ENCODE measurements around the gene RAD51C. TPM values are rescaled to one million over a fixed set of nuclear protein-coding genes. Genes with fewer than 3 reads are reported as not detected.

RAD51C gene
- total and polyA plus RNA-seq, 10 of the 15 experiments (the other 5 are each of a cell fraction or from before 2014, with no cell fraction given), result 59.6 to 267 (median 106) TPM

DNA sequence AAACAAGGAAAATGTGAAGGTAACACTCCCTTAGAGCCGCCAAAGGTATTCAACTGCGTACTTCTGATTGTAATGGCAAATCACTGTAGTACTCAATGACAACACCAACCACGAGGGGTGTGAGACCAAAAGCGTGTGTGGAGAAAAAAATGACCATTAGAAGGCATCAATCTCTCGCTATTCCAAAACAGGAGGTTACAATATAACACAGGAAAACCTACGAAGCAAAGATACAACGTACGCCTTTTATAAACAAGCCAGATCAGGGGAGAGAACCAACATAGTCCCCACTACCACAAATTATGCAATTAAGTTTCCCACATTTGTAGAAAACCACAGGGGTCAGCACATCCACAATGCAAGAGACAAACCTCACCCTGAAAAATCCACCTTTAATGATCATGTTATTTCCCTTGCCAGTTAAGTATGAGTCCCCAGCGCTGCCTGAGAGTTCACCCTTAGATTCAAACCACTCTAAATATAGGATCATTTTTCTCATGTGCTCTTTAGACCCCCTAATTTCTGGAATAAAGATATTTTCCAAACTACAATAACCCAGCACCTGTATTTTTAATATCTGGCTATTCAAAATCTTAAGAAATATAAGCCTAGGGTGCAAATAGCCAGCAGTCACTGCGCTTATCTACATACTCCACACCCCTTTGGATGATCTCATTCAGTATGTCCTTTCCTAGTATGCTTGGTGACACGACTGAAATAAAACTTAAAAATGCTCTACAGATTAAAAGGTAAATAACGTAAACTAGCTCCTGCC is 13.0 kb upstream of the RAD51C start (continued):
- TF ChIP-seq, protein P1, sequence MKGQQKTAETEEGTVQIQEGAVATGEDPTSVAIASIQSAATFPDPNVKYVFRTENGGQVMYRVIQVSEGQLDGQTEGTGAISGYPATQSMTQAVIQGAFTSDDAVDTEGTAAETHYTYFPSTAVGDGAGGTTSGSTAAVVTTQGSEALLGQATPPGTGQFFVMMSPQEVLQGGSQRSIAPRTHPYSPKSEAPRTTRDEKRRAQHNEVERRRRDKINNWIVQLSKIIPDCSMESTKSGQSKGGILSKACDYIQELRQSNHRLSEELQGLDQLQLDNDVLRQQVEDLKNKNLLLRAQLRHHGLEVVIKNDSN (IDR thresholded peaks at IDR 0.05; ENCODE audit: borderline replicate concordance, extremely low read length, insufficient read depth, low read depth, low read length), result no peak
- TF ChIP-seq ESRRA (IDR thresholded peaks at IDR 0.05; ENCODE audit: low read length), result peak; percentile 89
- peak; percentile 94 for TF ChIP-seq POLR2A (IDR thresholded peaks at IDR 0.05; ENCODE audit: low read depth, low read length)
- peak; percentile 66 to 91; a peak in 2 of 4 replicates for TF ChIP-seq ETV6 (conservative IDR thresholded peaks at IDR 0.05 in 1 of 2, IDR thresholded peaks at IDR 0.05 in 1 of 2; ENCODE audit: borderline replicate concordance in 1 of 2, low read depth in 1 of 2)
- peak; percentile 82 for TF ChIP-seq IKZF1 (conservative IDR thresholded peaks at IDR 0.05)
- peak; percentile 94 for TF ChIP-seq PAX5 (IDR thresholded peaks at IDR 0.05; ENCODE audit: borderline replicate concordance, low read depth, low read length)
- TF ChIP-seq CREM (IDR thresholded peaks at IDR 0.05; ENCODE audit: low read depth), result peak; percentile 99
- TF ChIP-seq FOS (IDR thresholded peaks at IDR 0.05; ENCODE audit: borderline replicate concordance, extremely low read depth, insufficient read length), result no peak
- TF ChIP-seq, protein P2, sequence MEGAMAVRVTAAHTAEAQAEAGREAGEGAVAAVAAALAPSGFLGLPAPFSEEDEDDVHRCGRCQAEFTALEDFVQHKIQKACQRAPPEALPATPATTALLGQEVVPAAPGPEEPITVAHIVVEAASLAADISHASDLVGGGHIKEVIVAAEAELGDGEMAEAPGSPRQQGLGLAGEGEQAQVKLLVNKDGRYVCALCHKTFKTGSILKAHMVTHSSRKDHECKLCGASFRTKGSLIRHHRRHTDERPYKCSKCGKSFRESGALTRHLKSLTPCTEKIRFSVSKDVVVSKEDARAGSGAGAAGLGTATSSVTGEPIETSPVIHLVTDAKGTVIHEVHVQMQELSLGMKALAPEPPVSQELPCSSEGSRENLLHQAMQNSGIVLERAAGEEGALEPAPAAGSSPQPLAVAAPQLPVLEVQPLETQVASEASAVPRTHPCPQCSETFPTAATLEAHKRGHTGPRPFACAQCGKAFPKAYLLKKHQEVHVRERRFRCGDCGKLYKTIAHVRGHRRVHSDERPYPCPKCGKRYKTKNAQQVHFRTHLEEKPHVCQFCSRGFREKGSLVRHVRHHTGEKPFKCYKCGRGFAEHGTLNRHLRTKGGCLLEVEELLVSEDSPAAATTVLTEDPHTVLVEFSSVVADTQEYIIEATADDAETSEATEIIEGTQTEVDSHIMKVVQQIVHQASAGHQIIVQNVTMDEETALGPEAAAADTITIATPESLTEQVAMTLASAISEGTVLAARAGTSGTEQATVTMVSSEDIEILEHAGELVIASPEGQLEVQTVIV (IDR thresholded peaks at IDR 0.05; ENCODE audit: borderline replicate concordance, partially characterized antibody), result no peak
- TF ChIP-seq CBFB (IDR thresholded peaks at IDR 0.05; ENCODE audit: low read depth), result peak; percentile 100
- TF ChIP-seq ATF7 (IDR thresholded peaks at IDR 0.05; ENCODE audit: low read depth), result peak; percentile 90
- TF ChIP-seq FOXM1 (IDR thresholded peaks at IDR 0.05; ENCODE audit: low read depth, low read length), result peak; percentile 99
- peak; percentile 6; the same call in 1 of the 2 replicates for TF ChIP-seq HDGF (IDR thresholded peaks at IDR 0.05)
- TF ChIP-seq MTA2 (IDR thresholded peaks at IDR 0.05; ENCODE audit: low read depth), result peak; percentile 91
- TF ChIP-seq, protein P3, sequence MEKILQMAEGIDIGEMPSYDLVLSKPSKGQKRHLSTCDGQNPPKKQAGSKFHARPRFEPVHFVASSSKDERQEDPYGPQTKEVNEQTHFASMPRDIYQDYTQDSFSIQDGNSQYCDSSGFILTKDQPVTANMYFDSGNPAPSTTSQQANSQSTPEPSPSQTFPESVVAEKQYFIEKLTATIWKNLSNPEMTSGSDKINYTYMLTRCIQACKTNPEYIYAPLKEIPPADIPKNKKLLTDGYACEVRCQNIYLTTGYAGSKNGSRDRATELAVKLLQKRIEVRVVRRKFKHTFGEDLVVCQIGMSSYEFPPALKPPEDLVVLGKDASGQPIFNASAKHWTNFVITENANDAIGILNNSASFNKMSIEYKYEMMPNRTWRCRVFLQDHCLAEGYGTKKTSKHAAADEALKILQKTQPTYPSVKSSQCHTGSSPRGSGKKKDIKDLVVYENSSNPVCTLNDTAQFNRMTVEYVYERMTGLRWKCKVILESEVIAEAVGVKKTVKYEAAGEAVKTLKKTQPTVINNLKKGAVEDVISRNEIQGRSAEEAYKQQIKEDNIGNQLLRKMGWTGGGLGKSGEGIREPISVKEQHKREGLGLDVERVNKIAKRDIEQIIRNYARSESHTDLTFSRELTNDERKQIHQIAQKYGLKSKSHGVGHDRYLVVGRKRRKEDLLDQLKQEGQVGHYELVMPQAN (conservative IDR thresholded peaks at IDR 0.05), result peak; percentile 42; the same call in 1 of the 2 replicates
- TF ChIP-seq CHD4 (IDR thresholded peaks at IDR 0.05), result no peak
- peak; percentile 88 for TF ChIP-seq TCF12 (IDR thresholded peaks at IDR 0.05; ENCODE audit: low read depth, low read length)

Measured in GM12878 (cell line).